Measurements from ENCODE around the gene RNPEPL1. TPM values are rescaled to one million over a fixed set of nuclear protein-coding genes. Genes with fewer than 3 reads are reported as not detected.

Gene RNPEPL1
- total RNA-seq, 3 donors from 2014 or later, result 76.4 to 119 (median 76.9) TPM

- intact Hi-C loops (cut with DNase I, micrococcal nuclease), result no loop called here
- Histone ChIP-seq H3K36me3 (ENCODE audit: low read depth) (no peaks in the 10 kb centered on the region), H3K4me1 (ENCODE audit: low read depth) (peaks cover 14% of the 10 kb centered on the region), H3K4me3 (no peak overlapping the region), H3K9me3 (no peaks in the 10 kb centered on the region)
- ATAC-seq (no peak), DNase-seq (peak in 1 of 3 donors; percentile 27)
- no peak for TF ChIP-seq CTCF (IDR thresholded peaks at IDR 0.05)
These were observed 23.5 kb downstream of the RNPEPL1 start for GRCh38 chr2:240591784-240592183.

- no peak overlapping the region for H3K4me3 ChIP-seq
- peaks cover 4% of the 10 kb centered on the region for H3K4me1 ChIP-seq (ENCODE audit: low read depth)
- no peaks in the 10 kb centered on the region for H3K36me3 ChIP-seq (ENCODE audit: low read depth)
- DNase-seq (peak in 1 of 3 donors; percentile 35), ATAC-seq (no peak)
- intact Hi-C loops (cut with DNase I, micrococcal nuclease), result no loop called here
- no peak for TF ChIP-seq CTCF (IDR thresholded peaks at IDR 0.05)
- no peaks in the 10 kb centered on the region for H3K9me3 ChIP-seq
These were observed 24.9 kb downstream of the RNPEPL1 start for GRCh38 chr2:240593026-240593702.

- no peak for ATAC-seq
- no peak for TF ChIP-seq CTCF (IDR thresholded peaks at IDR 0.05)
- intact Hi-C loops (cut with DNase I, micrococcal nuclease), result no loop called here
- H3K4me1 ChIP-seq (ENCODE audit: low read depth), result no peaks in the 10 kb centered on the region
- no peak overlapping the region for H3K4me3 ChIP-seq
- H3K9me3 ChIP-seq, result no peaks in the 10 kb centered on the region
- H3K36me3 ChIP-seq (ENCODE audit: low read depth), result no peaks in the 10 kb centered on the region
- DNase-seq, result peak in 2 of 3 donors; percentile 21 to 45
These were observed 25.6 kb downstream of the RNPEPL1 start for GRCh38 chr2:240593703-240594451.

GRCh38 chr2:240594511-240595380 lies 26.5 kb downstream of the RNPEPL1 start:
- DNase-seq (peak in 1 of 3 donors; percentile 43), ATAC-seq (no peak)
- Histone ChIP-seq H3K4me1 (ENCODE audit: low read depth) (no peaks in the 10 kb centered on the region), H3K36me3 (ENCODE audit: low read depth) (no peaks in the 10 kb centered on the region), H3K9me3 (no peaks in the 10 kb centered on the region), H3K4me3 (no peak overlapping the region)
- TF ChIP-seq CTCF (IDR thresholded peaks at IDR 0.05), result no peak
- intact Hi-C loops (cut with DNase I, micrococcal nuclease), result no loop called here

GRCh38 chr2:240595381-240596079 lies 27.2 kb downstream of the RNPEPL1 start:
- intact Hi-C loops (cut with DNase I, micrococcal nuclease), result no loop called here
- H3K4me1 ChIP-seq (ENCODE audit: low read depth), result no peaks in the 10 kb centered on the region
- ATAC-seq, result peak; percentile 57
- H3K36me3 ChIP-seq (ENCODE audit: low read depth), result no peaks in the 10 kb centered on the region
- no peaks in the 10 kb centered on the region for H3K9me3 ChIP-seq
- no peak for TF ChIP-seq CTCF (IDR thresholded peaks at IDR 0.05)
- DNase-seq, result peak in 2 of 3 donors; percentile 41 to 45
- no peak overlapping the region for H3K4me3 ChIP-seq
